OCI-LY7 (cell line): ENCODE results near the gene RCCD1. TPM values are rescaled to one million over a fixed set of nuclear protein-coding genes. Genes with fewer than 3 reads are reported as not detected.

Source experiments
- BruUV-seq: library from RNA; stranded (reverse); fragments of 400-500 nt; replicated peaks from 2 replicates; lab custom pipeline; 2021; lab: Mats Ljungman, UMichigan
- CTCF ChIA-PET: fragments of 300-600 bp; sonication (Branson Sonifier 250); formaldehyde crosslinking; loops from one replicate; lab custom pipeline; 2022; ENCODE audit warnings: antibody characterized with exemption; ENCODE audit not compliant: unreplicated experiment; lab: Charles Lee
- POLR2A ChIA-PET: fragments of 300-600 bp; sonication (Branson Sonifier 250); formaldehyde crosslinking; loops from one replicate; lab custom pipeline; 2022; ENCODE audit warnings: antibody characterized with exemption; lab: Charles Lee
- DNase-seq: peaks from one replicate; pipeline ENCODE4 v3.0.0-alpha.2; 2015; ENCODE audit warnings: low spot score
- H2AFZ ChIP-seq: fragments of 200-600 bp; sonication (generic), shearing (Covaris generic); 2 replicates; pipeline ENCODE4 v1.6.1; 2014; ENCODE audit warnings: mild to moderate bottlenecking, antibody characterized with exemption, low read length, moderate library complexity
- H3K27ac ChIP-seq: fragments of 200-600 bp; sonication (generic); 2 replicates; pipeline ENCODE4 v1.5.1; 2014; ENCODE audit warnings: mixed run types, low read depth, mild to moderate bottlenecking, moderate library complexity, low read length, inconsistent platforms; ENCODE audit not compliant: poor library complexity, severe bottlenecking
- H3K36me3 ChIP-seq: fragments of 200-600 bp; sonication (generic); 2 replicates; pipeline ENCODE4 v1.6.1; 2014; ENCODE audit warnings: mild to moderate bottlenecking, antibody characterized with exemption, low read length, moderate library complexity, mixed read lengths; ENCODE audit not compliant: insufficient read depth
- H3K4me1 ChIP-seq: fragments of 200-600 bp; sonication (generic); 2 replicates; pipeline ENCODE4 v1.5.1; 2014; ENCODE audit warnings: mild to moderate bottlenecking, low read length; ENCODE audit not compliant: insufficient read depth, poor library complexity, severe bottlenecking
- H3K4me2 ChIP-seq: fragments of 200-600 bp; sonication (generic); 2 replicates; pipeline ENCODE4 v1.6.1; 2014; ENCODE audit warnings: mild to moderate bottlenecking, low read length
- H3K4me3 ChIP-seq: fragments of 200-600 bp; sonication (generic); 2 replicates; pipeline ENCODE4 v1.5.1; 2014; ENCODE audit warnings: mild to moderate bottlenecking, low read depth, low read length; ENCODE audit not compliant: poor library complexity, severe bottlenecking
- H3K79me2 ChIP-seq: fragments of 200-600 bp; sonication (generic); 2 replicates; pipeline ENCODE4 v1.6.1; 2016; ENCODE audit warnings: low read depth, mild to moderate bottlenecking, low read length, moderate library complexity, mixed read lengths; ENCODE audit not compliant: insufficient read depth
- H3K9me2 ChIP-seq: fragments of 200-600 bp; sonication (generic); 2 replicates; pipeline ENCODE4 v1.6.1; 2016; ENCODE audit warnings: mild to moderate bottlenecking, low read length, mixed read lengths; ENCODE audit not compliant: insufficient read depth
- H3K9me3 ChIP-seq: fragments of 200-600 bp; sonication (generic); 2 replicates; pipeline ENCODE4 v1.6.1; 2014; ENCODE audit warnings: mild to moderate bottlenecking, mixed run types, low read length, mixed read lengths
- H4K20me1 ChIP-seq: fragments of 200-600 bp; sonication (generic); 2 replicates; pipeline ENCODE4 v1.6.1; 2014; ENCODE audit warnings: mild to moderate bottlenecking, antibody characterized with exemption, low read length, moderate library complexity, mixed read lengths; ENCODE audit not compliant: insufficient read depth
- CTCF ChIP-seq: fragments of 200-600 bp; sonication (generic); conservative IDR thresholded peaks from 2 replicates; pipeline ENCODE4 v1.5.1; 2014; ENCODE audit warnings: mild to moderate bottlenecking, antibody characterized with exemption, low read length, moderate library complexity, mixed read lengths
- EZH2phosphoT487 ChIP-seq: fragments of 200-600 bp; sonication (generic); IDR thresholded peaks from 2 replicates; pipeline ENCODE4 v1.6.1; 2018; ENCODE audit warnings: low read depth, borderline replicate concordance, mild to moderate bottlenecking, mixed run types, antibody characterized with exemption, low read length, moderate library complexity, mixed read lengths
- intact Hi-C: fragments of 100-400 bp; cut with micrococcal nuclease; formaldehyde crosslinking; loops from one replicate; pipeline ENCODE4 v1.10.0; 2022; ENCODE audit not compliant: unreplicated experiment
- total RNA-seq, 2 experiments: library from RNA; depleted of rRNA in 1 of 2; stranded (reverse); fragments of >200 nt in 1 of 2; shearing (Covaris generic) in 1 of 2; gene quantifications; 2 replicates each; pipeline ENCODE4 v1.2.3, GENCODE V29; 2014 to 2022

The RCCD1 gene
- total RNA-seq, 2 experiments from 2014 or later, result 77.7 to 84.5 TPM

DNA sequence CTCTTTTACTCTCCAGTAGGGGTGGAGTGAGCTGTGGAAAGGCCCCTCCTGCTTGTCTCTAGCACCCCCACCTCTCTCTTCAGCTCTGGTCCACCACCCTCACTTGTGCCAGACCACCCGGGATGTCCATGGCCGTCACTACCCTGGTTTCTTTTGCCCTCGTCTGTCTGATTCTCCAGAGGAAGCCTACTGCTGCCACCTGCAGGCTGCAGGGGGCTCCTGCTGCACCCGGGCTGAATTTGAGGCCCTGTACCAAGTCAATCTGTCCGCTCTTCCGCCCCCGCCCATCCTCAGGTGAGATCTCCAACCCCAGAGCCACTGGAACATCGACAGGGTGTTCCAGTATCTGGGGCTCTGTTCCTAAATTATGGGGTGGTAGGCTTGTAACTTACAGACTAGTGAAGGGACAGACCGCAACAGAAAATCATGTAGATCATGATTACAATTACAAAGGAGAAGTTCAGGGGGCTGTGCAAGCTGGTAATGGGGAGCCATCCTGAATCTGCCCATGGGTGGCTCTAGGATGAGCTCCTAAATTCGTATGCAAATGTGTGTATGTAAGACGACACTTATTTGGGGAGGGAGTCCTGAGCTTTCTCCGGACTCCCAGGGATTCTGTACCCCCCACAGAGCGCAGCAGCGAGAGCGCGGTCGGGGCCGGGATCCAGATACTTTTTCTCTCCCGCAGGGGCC lies 20.3 kb upstream of the RCCD1 start:
- no peaks in the 10 kb centered on the region for H3K9me2 ChIP-seq
- peak overlapping the region; percentile 77 for H2AFZ ChIP-seq
- H3K27ac ChIP-seq, result peak overlapping the region; percentile 48
- peak overlapping the region; percentile 75 for H3K4me3 ChIP-seq
- TF ChIP-seq CTCF, result peak; percentile 95
- TF ChIP-seq EZH2phosphoT487, result no peak
- H3K79me2 ChIP-seq, result peaks cover 9% of the 10 kb centered on the region; the same call in 1 of the 2 replicates
- ChIA-PET POLR2A (interaction anchor here (0.5 to 7.2 kb wide), 12 partner anchors 9 to 361 kb away, joined by 3 to 58 read pairs (median 3); partner anchors contain the start of genes PRC1 and RCCD1), CTCF (interaction anchor here (0.5 to 5.1 kb wide), 13 partner anchors 12 to 615 kb away, joined by 3 to 41 read pairs (median 3); partner anchors contain the start of genes MAN2A2 and RCCD1)
- H3K36me3 ChIP-seq, result peaks cover 11% of the 10 kb centered on the region
- H3K9me3 ChIP-seq, result no peaks in the 10 kb centered on the region
- H4K20me1 ChIP-seq, result no peaks in the 10 kb centered on the region
- BruUV-seq, result no TSS peak
- peaks cover 47% of the 10 kb centered on the region for H3K4me1 ChIP-seq
- intact Hi-C loops, result loop anchor here (1.0 to 5.0 kb wide), 6 partner anchors 60 to 667 kb away; partner anchors contain the start of genes BLM, IQGAP1, NGRN and PRC1
- H3K4me2 ChIP-seq, result peak overlapping the region; percentile 90
- peak; percentile 93 for DNase-seq

GRCh38 chr15:90934949-90935751 lies 19.5 kb upstream of the RCCD1 start, which contains the start of gene UNC45A:
Gene UNC45A (plus strand): TSS chr15:90935285. CDS start chr15:90935325, 40 bp downstream.
- POLR2A ChIA-PET, result interaction anchor here (0.5 to 7.2 kb wide), 18 partner anchors 9 to 930 kb away, joined by 3 to 58 read pairs (median 3); partner anchors contain the start of genes PRC1 and RCCD1
- H3K36me3 ChIP-seq, result peaks cover 18% of the 10 kb centered on the region
- H3K4me1 ChIP-seq, result peaks cover 47% of the 10 kb centered on the region
- H3K27ac ChIP-seq, result peak within 1 kb of the TSS; percentile 48
- H2AFZ ChIP-seq, result peak within 1 kb of the TSS; percentile 77
- no peaks in the 10 kb centered on the region for H3K9me2 ChIP-seq
- peaks cover 6% of the 10 kb centered on the region; the same call in 1 of the 2 replicates for H3K79me2 ChIP-seq
- intact Hi-C loops, result loop anchor here (1.0 to 5.0 kb wide), 8 partner anchors 19 to 668 kb away; partner anchors contain the start of genes BLM, IQGAP1, NGRN and PRC1
- H3K9me3 ChIP-seq, result no peaks in the 10 kb centered on the region
- H4K20me1 ChIP-seq, result no peaks in the 10 kb centered on the region
- CTCF ChIA-PET, result interaction anchor here (0.6 to 5.1 kb wide), 12 partner anchors 12 to 616 kb away, joined by 3 to 41 read pairs (median 4); partner anchors contain the start of genes BLM, MAN2A2 and RCCD1
- peak; percentile 35; the same call in 1 of the 2 replicates for TF ChIP-seq CTCF
- no peak for TF ChIP-seq EZH2phosphoT487
- peak; percentile 95 for DNase-seq
- H3K4me3 ChIP-seq, result peak within 1 kb of the TSS; percentile 75
- H3K4me2 ChIP-seq, result peak within 1 kb of the TSS; percentile 90
- BruUV-seq, result no TSS peak
